ENCODE results near the gene NHSL2.
"Not testable (repeated sequence)": the region's sequence is repeated elsewhere in the genome, so short reads cannot be mapped to it uniquely, and the experiment has no call there.

NHSL2 gene

DNA sequence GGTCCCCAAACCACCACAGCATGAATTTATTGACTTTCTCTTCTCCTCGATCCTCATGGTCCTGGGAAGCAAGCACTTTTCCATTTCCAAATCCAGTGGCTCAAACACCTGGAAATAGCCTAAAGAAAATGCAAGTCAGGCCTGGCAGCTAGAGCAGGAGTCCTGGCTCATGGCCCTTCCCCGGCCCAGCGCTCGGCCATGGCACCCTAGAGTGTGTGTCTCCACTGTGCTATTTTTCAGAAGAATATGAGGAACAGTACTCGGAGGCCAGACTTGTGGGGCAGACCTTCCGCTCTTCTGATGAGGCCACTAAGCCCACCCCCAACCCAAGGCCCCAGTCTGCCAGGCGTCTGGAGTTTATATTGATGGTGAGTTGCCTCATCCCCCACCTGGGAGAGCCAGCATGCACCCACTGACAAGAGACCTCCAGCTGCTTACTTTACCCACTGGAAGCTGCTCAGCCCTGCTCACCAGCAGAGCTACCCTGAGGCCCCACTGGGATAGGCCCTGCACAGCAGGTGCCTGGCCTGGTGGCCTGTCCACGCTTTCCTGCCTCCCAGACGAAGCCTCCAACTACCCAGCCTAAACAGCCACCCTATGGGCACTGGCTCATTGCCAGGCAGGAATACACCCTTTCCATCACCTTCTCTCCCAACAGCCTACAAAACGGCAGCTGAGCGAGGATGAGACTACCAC is 223.4 kb downstream of the NHSL2 start:
- no peak for DNase-seq

DNA sequence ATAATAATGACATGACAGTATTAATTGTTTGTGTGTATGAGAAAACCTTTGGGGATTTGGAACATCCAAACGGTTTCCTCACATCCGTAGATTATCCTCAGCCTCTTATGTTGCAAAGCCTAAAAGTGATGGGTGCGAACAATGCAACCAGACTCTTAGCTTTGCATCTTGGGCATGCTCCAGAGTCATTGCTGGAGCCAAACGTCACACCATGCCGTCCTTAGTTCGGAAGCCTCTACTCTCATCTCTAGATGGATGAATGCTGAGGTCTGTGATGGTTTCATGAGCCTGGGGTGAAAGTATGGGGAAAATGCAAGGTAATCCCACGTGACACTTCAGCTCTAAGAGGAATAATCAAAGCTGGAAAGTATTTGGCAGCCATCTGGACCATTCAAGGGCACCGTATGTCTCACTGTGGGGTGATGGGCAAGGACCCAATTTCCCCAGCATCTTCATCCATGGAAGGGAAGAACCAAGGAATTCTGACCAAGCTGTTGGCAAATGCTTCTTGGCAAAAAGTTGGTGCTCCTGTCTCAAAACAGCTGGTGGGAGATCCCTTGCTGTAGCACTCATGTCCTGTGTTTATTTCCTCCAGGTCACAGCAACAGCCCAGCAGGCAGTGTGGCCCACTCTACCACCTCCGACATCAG is 227.3 kb downstream of the NHSL2 start:
- no peak for DNase-seq

DNA sequence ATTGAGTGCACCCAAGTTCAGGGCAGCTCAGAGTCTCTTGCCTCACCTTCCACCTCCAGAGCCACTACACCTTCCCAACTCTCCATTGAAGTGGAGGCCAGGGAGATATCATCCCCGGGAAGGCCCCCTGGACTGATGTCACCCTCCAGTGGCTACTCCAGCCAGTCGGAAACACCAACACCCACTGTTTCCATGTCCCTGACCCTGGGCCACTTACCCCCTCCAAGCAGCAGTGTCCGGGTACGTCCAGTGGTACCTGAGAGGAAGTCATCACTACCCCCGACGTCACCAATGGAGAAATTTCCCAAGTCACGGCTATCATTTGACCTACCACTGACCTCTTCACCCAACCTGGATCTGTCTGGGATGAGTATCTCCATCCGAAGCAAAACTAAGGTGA is 228.9 kb downstream of the NHSL2 start:
- no peak for DNase-seq

DNA sequence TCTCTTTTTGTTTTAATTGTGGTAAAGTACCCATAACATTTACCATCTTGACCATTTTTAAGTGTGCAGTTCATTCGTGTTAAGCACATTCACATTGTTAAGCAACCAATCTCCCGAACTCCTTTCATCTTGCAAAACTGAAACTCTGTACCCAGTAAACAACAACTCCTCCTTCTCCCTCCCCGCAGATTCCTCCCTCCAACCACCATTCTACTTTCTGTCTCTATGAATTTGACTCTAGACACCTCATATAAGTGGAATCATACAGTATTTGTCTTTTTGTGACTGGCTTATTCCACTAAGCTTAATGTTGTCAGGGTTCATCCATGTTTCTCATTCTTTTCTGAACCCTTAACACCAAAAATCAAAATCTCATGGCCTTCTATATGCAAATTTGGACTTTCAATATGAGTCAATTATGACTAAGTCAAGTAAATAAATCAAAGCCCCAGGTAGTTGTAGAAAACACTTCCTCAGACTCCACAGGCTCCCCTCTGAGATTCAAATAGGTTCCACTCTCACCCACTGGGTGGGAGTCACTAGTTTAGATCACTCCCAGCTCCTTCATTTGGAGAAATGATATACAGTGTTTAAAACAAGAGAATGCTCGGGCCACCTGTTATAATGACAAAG is 230.8 kb downstream of the NHSL2 start:
- DNase-seq = no peak

DNA sequence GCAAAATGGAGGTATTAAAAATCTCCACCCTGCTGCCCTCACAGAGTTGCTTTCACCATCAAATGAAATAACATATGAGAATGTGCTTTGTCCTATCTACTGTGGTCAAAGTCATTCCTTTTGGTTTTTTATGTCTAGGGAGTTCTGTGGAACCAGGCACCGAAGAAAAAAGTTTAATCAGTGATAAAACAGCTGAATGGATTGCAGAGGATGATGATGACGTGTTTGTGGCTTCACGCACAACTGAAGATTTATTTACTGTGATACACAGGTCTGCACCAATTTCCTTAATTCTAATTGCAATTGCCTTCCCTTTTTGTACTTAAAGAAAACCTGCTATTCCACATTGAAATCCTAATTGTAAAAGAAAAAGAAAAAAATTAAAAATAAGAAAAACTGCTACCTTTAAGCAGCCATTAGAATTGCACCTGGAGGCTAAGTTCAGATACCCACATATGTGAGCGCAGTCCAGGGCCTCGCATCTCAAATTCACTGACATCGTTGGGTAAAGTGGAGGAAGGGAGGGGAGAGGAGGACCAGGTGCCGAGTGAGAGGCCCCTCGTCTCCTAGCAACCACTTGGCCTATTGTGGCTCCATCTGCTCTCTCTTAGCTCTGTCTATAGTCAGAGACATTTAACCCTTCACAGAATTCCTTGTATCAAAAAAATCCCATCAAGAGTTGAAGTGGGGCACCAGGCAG is 231.6 kb downstream of the NHSL2 start:
- no peak for DNase-seq

DNA sequence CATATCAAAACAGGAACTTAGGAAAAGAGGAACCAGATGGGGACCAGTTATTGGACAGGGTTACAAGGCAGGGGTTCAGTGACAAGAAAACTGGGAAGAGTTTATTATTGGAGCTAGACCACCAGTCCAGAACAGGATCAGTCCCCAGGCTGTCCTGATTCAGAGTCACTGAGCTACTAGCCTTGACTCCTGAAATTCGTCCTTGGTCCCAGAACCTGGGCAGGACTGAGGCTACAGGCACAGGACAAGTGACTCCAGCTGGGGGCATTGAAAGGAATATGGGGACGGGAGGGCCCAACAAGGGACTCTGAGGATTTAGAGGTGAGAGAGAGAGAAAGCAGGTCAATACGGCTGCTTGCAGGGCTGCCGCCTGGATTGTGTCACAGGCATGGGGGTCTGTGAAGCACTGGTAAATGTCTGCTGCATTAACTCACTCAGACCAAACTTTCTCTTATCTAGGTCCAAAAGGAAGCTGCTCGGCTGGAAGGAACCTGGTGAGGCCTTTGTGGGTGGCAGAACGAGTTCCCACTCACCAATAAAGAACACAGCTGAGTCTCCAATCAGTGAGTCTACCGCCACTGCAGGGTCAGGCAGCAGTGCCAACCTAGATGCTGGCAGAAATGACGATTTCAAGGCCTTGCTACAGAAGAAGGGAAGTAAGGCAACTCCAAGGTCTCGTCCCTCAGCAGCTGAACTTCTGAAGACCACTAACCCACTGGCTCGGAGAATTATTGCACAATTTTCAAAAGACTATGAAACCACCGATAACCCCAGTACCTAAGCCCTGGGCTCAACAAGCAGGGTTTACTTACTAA is 232.4 kb downstream of the NHSL2 start:
- no peak for DNase-seq

DNA sequence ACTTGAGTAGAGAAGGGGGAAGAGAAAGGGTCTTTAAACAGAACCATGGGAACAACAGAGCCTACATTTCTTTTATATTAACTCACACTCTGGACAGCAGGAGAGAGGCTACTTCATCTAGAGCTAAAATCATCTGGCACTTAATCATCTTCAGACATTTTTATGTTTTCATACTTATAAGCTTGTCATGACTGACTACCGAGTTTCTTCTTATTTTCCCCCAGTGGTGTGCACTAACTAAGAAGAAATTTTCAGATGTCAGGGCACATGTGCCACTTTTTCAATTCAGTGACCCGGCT is 232.9 kb downstream of the NHSL2 start:
- DNase-seq = no peak

DNA sequence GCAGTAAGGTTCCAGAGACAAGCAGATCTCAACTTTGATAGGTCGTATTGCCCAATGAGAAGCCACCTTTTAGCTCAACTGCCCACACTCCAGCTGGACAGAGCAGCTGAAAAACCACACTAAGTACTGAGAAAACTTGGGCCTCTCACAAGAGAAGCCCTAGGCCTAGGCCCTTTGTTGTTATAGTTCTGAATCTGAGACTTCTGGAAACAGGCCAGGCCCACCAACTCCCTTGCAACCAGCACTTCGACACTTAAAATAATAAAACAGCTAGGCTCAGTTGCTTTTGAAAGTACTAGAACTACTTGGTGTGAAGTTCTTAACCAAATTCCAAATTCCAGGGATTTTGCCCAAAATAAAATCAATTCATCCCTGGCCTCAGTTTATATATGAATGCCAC is 234.5 kb downstream of the NHSL2 start:
- no peak for DNase-seq

DNA sequence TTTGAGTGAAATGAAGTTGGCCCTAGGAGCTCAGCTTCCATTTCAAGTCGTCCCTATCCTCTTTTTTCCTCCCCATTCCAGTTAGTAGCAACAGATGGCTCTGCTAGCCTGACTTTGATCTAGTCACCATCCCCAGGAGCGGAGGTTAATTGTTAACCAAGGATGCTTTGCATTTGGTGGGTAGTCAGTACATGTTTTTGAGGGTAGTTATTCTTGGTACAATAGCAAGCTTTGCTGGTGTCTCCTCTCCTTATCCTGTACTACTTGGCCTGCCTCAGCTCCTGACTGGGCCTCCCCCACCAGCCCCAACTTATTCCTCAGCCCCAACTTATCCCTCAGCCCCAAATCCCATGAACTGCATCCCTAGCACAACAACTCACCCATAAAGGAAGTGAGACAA is 235.9 kb downstream of the NHSL2 start:
- no peak for DNase-seq

DNA sequence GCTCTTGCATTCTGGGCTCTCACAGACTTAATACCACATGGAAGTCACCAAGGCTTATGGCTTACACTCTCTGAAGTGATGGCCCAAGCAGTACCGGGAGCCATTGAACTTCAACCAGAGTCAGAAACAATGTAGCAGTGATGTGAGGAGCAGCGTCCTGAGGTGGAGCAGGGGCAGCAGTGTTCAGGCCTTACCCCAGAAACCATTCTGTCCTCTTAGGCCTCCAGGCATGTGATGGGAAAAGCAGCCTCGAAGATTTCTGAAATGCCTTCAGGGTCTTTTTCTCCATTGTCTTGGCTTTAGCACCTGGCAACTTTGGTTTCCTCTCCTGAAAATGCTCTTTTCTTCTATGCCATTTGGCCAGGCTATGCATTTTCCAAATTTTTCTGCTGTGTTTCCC is 248.1 kb downstream of the NHSL2 start:
- DNase-seq = no peak

DNA sequence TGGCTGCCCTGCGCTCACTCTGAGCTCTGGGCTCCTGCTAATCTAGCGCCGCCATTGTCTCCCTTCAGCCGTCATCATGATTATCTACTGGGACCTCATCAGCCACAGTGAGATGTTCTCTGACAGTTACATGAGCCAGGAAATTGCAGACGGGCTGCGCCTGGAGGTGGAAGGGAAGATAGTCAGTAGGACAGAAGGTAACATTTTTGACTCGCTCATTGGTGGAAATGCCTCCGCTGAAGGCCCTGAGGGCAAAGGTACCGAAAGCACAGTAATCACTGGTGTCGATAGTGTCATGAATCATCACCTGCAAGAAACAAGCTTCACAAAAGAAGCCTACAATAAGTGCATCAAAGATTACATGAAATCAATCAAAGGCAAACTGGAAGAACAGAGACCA is 249.1 kb downstream of the NHSL2 start:
- no peak for DNase-seq

DNA sequence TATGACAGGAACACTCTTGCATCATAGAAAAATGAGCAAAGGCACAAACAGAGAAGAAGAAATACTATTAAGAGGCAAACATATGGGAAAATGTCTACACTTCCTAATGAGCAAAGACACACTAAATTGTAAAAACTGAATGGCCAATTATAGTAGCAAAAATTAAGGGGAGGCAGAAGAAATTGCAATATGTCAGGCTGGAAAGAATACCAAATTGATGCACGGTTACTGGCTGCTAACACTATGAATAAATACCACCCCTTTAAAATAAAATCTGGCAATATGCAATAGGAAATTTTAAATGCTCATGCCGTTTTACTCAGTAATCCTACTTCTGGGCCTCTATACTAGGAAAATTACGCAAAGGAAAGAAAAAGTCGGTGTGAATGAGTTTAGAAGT is 254.9 kb downstream of the NHSL2 start:
- DNase-seq = no peak

DNA sequence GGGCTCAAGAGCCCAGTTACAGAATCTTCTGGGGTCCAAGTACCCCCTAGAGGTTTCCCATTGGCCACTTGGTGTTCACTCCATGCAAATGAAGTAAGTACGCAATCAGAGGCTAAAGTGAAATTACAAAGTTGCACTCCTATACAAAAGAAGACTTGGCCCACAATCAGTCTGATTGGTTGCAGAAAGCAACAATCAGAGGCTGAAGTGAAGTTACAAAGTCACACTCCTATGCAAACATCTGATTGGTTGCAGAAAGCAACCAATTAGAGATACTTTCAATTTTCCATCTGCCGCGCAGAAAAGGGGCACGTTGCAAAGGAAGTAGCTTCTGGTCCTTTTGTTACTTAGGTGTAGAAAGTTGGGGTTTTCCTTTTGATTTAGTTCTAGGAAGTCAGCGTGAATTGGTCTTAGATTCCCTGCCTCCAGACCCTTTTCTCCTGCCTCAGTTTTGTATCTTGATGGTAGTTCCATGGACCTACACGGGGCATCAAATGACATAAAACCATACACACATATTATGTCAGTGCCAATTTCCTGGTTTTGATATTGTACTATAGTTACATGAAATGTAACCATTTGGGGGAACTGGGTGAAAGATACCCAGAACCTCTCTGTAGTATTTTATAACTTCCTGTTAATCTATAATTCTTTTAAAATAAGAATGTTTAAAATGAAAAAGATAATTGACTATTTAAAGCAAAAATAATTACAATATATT is 258.5 kb downstream of the NHSL2 start:
- no peak for DNase-seq

DNA sequence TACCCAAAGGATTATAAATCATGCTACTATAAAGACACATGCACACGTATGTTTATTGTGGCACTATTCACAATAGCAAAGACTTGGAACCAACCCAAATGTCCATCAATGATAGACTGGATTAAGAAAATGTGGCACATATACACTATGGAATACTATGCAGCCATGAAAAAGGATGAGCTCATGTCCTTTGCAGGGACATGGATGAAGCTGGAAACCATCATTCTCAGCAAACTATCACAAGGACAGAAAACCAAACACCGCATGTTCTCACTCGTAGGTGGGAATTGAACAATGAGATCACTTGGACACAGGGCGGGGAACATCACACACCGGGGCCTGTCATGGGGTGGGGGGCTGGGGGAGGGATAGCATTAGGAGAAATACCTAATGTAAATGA is 265.6 kb downstream of the NHSL2 start:
- DNase-seq = not testable (repeated sequence)

DNA sequence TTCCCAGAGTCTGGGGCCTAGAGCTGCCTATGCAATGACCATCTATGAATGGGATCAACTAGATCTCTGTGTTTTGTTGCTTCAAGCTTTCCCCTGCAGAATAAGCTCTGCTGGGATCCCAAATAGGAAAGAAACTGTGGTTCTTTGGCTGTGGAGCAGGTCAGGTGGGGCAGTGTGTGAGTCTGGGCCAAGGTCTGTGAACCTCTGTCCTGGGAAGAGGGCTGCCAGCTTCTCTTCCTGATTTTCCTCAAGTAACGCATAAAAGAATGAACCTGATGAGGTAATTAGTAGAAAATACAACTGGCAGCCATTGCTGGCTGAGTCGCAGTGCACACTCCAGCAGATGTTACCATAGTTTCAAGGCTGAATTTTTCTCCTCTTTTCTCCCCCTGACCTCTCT is 266.3 kb downstream of the NHSL2 start:
- no peak for DNase-seq

DNA sequence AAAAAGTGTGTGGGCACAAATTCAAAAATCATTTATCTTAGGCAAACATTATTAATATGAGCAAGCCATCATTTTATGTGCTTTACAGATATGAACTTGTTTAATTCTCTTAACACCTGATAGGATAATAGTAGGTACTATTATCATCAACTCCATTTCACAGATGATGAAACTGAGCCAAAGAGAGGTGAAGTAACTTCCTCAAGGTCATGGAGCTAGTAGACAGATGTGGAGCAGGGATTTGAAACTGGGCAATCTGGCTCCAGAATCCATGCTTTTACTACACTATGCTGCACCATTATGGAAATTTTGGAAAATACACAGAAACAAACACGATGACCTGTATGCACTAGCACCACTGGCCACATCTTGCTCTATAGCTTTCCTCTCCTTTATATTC is 269.9 kb downstream of the NHSL2 start:
- no peak for DNase-seq

DNA sequence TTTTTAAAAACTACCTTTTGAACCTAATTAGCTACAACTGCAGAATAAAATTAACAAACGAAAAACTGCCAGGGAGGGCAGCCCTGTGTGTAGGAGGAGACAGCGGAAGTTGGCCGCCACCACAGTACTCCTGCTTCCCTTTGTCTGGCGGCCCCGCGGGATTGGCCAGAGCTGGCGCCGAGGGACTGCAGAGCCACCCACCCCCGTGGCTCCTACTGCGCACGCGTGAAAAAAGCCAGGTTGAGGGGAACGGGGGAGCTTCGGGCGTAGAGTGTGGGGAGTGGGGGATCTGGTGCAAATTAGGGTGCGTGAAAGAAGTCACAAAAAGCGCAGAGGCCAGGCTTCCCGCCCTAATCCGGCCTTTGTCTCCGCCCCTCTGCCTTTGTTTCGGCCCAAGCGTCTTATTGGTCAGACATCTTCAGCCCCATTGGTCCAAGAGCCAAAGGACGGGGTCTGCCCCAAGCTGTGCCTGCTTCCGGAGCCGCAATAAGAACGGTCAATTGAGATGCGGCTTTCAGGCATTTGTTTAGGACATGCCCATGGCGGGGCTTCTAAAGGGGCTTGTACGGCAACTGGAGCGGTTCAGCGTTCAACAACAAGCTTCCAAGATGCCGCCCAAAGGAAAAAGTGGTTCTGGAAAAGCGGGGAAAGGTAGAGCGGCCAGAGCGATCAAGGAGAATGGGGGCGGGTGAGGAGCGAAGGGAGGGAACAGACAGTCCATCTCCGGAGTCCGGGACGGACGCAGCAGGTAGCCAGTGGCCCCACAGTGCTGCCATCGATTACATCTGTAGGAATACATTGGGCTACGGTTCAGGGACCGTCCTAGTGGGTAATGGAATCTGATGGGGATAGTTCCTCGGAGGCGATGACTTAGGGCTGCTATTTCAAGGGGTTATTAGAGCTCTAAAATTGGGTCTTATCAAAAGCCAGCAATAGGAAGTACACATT is 270.8 kb downstream of the NHSL2 start, which contains the start of gene PIN4:
Gene PIN4, plus strand, starts transcription at position 580 of the 948 bp plus-strand sequence. Its CDS starts 29 bp downstream, at position 609.
- DNase-seq = peak; percentile 90

DNA sequence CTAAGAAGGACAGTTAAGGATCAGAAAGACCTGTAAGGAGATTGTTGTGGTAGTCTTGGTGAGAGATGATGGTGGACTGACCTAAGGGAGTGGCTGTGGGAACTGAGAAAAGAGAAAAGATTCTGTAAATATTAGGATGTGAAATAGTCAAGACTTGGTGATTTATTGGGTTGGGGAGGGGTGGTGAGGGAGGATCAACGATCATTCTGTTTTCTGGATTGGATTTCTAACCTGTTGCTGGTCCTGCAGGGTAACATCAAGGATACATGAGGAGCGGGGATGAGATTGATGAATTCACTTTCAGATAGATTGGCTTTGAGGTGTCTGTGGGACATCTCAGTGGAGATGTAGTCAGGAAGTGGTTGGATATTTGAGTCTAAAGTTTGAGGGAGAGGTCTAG is 272.3 kb downstream of the NHSL2 start:
- no peak for DNase-seq

DNA sequence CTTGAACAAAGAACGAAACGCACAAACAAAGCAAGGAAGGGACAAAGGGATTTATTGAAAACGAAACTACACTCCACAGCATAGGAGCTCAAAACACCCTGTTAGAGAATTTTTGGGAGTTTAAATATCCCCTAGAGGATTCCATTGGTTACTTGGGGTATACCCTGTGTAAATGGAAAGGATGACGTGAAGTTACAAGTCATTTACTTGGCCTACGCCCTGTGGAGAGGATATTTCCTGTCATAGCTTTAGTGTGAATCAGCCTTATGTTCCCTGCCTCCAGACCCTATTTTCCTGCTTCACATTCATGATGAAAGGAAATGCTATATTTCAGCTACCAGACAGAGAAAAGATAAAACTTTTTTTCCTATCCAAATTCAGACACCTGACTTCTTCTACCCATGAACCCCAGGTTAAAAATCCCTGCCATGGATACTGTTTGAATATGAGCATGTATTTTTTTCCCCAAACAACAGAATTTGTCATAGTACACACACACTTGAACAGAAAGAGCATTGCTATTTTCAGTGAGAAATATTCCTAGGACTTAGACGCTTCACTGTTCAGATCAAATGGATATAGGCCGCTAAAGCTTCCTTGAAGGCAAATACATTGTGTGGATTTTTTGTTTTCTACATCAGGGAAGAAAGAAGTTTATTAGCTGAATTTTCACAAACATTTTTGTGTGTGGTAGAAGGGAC is 291.3 kb downstream of the NHSL2 start:
- DNase-seq = no peak

Data from NK-92 treated with Interleukin-12 subunit alpha and Interleukin-12 subunit beta, amount 100 ng/mL, for 24 hours (cell line).